A549 (cell line): ENCODE measurements around the gene PAIP1.

Experiments
- BHLHE40 ChIP-seq: IDR thresholded peaks from 2 replicates; pipeline ENCODE4 v1.6.1; 2012; ENCODE audit warnings: low read depth, low read length, inconsistent platforms
- CTCF ChIP-seq: fragments of >200 bp; sonication (Bioruptor Twin); formaldehyde crosslinking; IDR thresholded peaks from 3 replicates; pipeline ENCODE4 v1.5.1; 2016
- KDM5A ChIP-seq: fragments of 200-600 bp; sonication (generic); IDR thresholded peaks from 2 replicates; pipeline ENCODE4 v1.6.1; 2016; ENCODE audit warnings: antibody characterized with exemption, mild to moderate bottlenecking
- MYC ChIP-seq: IDR thresholded peaks from 2 replicates; pipeline ENCODE4 v1.6.1; 2012; ENCODE audit warnings: mild to moderate bottlenecking, inconsistent platforms, low read length, improper control_type of control experiment, borderline replicate concordance
- NFE2L2 ChIP-seq: fragments of 150-350 bp; conservative IDR thresholded peaks from 2 replicates; pipeline ENCODE4 v1.6.1; 2014; ENCODE audit warnings: low read length
- RAD21 ChIP-seq, 2 experiments: fragments of >200 bp in 1 of 2; sonication (Bioruptor Twin) in 1 of 2; formaldehyde crosslinking in 1 of 2; IDR thresholded peaks in 1 of 2; conservative IDR thresholded peaks in 1 of 2; 2 replicates in 1 of 2; 3 replicates in 1 of 2; pipeline ENCODE4 v1.6.1; 2012 to 2018; ENCODE audit warnings: inconsistent platforms in 1 of 2

- TF ChIP-seq CTCF (no peak), MYC (no peak), KDM5A (no peak), NFE2L2 (no peak), BHLHE40 (no peak), RAD21 (conservative IDR thresholded peaks at IDR 0.05 in 1 of 2, IDR thresholded peaks at IDR 0.05 in 1 of 2) (no peak)
Measured at GRCh38 chr5:43523662-43524072, 33.2 kb downstream of the PAIP1 start.
